ENCODE data around the gene NACC1. TPM values are rescaled to one million over a fixed set of nuclear protein-coding genes. Genes with fewer than 3 reads are reported as not detected.
A peak's percentile ranks its signal among the peaks of the same experiment; 100 is the strongest.

NACC1 gene
- polyA plus RNA-seq, 2 of the 4 experiments (the other 2 are of a cell fraction): 26.1 to 37.9 TPM

GRCh38 chr19:13150187-13150930, 32.3 kb downstream of the NACC1 start, which contains the start of the genes IER2 and STX10 (continued):
- TF ChIP-seq HMGXB4 (CRISPR knock-in tag; IDR thresholded peaks at IDR 0.05; ENCODE audit: borderline replicate concordance) (no peak), KDM5A (IDR thresholded peaks at IDR 0.05) (0 out of 2 replicates have a peak, but pooled peaks have one; percentile 2), PHF8 (IDR thresholded peaks at IDR 0.05; ENCODE audit: borderline replicate concordance, low read depth) (peak; percentile 8; the same call in 1 of the 2 replicates), BHLHE40 (IDR thresholded peaks at IDR 0.05; ENCODE audit: low read depth, low read length) (peak; percentile 87), SMC3 (IDR thresholded peaks at IDR 0.05) (peak; percentile 31; the same call in 1 of the 3 replicates), TFCP2L1 (CRISPR knock-in tag; IDR thresholded peaks at IDR 0.05) (0 out of 2 replicates have a peak, but pooled peaks have one; percentile 8), HOXB13 (CRISPR knock-in tag; IDR thresholded peaks at IDR 0.05; ENCODE audit: low read depth) (no peak), MAX (IDR thresholded peaks at IDR 0.05) (peak; percentile 84), BCL3 (IDR thresholded peaks at IDR 0.05) (0 out of 3 replicates have a peak, but pooled peaks have one; percentile 23), MAZ (IDR thresholded peaks at IDR 0.05; ENCODE audit: borderline replicate concordance, low read depth, low read length) (peak; percentile 85; the same call in 1 of the 2 replicates), POLR2A (IDR thresholded peaks at IDR 0.05; ENCODE audit: low read length) (peak; percentile 35)

GRCh38 chr19:13150931-13151604, 33.0 kb downstream of the NACC1 start:
- H3K4me2 ChIP-seq: peak overlapping the region; percentile 90
- ATAC-seq (peak in 1 of 2 experiments; percentile 1; a peak in 2 of 6 replicates), FAIRE-seq (no peak), DNase-seq (ENCODE audit: low read depth in 1 of 2, low spot score in 1 of 2) (no peak)
- peaks cover 12% of the 10 kb centered on the region for H3K4me1 ChIP-seq
- H3K4me3 ChIP-seq: peak overlapping the region; percentile 95
- ChIA-PET POLR2A (interaction anchor here (2.2 to 3.2 kb wide), 2 partner anchors 13 to 16 kb away, joined by 25 to 40 read pairs; no protein-coding TSS in a partner anchor), CTCF (interaction anchor here (1.0 to 2.5 kb wide), 9 partner anchors 13 to 186 kb away, joined by 3 to 12 read pairs (median 4); no protein-coding TSS in a partner anchor)
- TF ChIP-seq GATA3 (IDR thresholded peaks at IDR 0.05; ENCODE audit: borderline replicate concordance): 0 out of 2 replicates have a peak, but pooled peaks have one; percentile 8
- TF ChIP-seq FOSB (CRISPR knock-in tag; IDR thresholded peaks at IDR 0.05): peak; percentile 74; the same call in 1 of the 2 replicates
- no peak; the same call in 1 of the 2 replicates for TF ChIP-seq POLR2A (IDR thresholded peaks at IDR 0.05; ENCODE audit: low read length)
- TF ChIP-seq FOSL2 (IDR thresholded peaks at IDR 0.05): no peak
- no peak for TF ChIP-seq FOSL2 (CRISPR knock-in tag; IDR thresholded peaks at IDR 0.05)
- TF ChIP-seq JUN (IDR thresholded peaks at IDR 0.05): 0 out of 5 replicates have a peak, but pooled peaks of 1 of the 2 experiments have one; percentile 57
- 2% methylated on average over 9 of the region's 34 CpGs for WGBS (ENCODE audit: missing lambda C conversion rate)
- H3K9me3 ChIP-seq: no peaks in the 10 kb centered on the region
- H3K27ac ChIP-seq: peak overlapping the region; percentile 99 to 100

GRCh38 chr19:13151605-13152355, 33.7 kb downstream of the NACC1 start:
- FAIRE-seq (no peak), ATAC-seq (peak; percentile 33 to 58), DNase-seq (ENCODE audit: low read depth in 1 of 2, low spot score in 1 of 2) (peak; percentile 93 to 95)
- 2% methylated on average over 18 of the region's 71 CpGs for WGBS (ENCODE audit: missing lambda C conversion rate)
- no peaks in the 10 kb centered on the region for H3K9me3 ChIP-seq
- H3K4me1 ChIP-seq: peaks cover 19% of the 10 kb centered on the region
- CTCF ChIA-PET: interaction anchor here (0.6 to 2.0 kb wide), 8 partner anchors 12 to 187 kb away, joined by 3 to 10 read pairs (median 4); partner anchors contain the start of gene NACC1
- peak overlapping the region; percentile 98 for H3K4me3 ChIP-seq
- peak overlapping the region; percentile 99 to 100 for H3K27ac ChIP-seq
- POLR2A ChIA-PET: interaction anchor here (0.6 to 3.2 kb wide), 8 partner anchors 11 to 111 kb away, joined by 3 to 72 read pairs (median 8); partner anchors contain the start of gene NACC1
- peak overlapping the region; percentile 90 for H3K4me2 ChIP-seq
- TF ChIP-seq ATOH8 (CRISPR knock-in tag; IDR thresholded peaks at IDR 0.05; ENCODE audit: low read depth) (no peak), REST (IDR thresholded peaks at IDR 0.05) (no peak), ZFP36 (IDR thresholded peaks at IDR 0.05; ENCODE audit: borderline replicate concordance, partially characterized antibody) (peak; percentile 17), MAX (IDR thresholded peaks at IDR 0.05) (peak; percentile 92), BCL3 (IDR thresholded peaks at IDR 0.05) (0 out of 3 replicates have a peak, but pooled peaks have one; percentile 50)
